ENCODE results near the gene TFEB.

Gene TFEB

DNA sequence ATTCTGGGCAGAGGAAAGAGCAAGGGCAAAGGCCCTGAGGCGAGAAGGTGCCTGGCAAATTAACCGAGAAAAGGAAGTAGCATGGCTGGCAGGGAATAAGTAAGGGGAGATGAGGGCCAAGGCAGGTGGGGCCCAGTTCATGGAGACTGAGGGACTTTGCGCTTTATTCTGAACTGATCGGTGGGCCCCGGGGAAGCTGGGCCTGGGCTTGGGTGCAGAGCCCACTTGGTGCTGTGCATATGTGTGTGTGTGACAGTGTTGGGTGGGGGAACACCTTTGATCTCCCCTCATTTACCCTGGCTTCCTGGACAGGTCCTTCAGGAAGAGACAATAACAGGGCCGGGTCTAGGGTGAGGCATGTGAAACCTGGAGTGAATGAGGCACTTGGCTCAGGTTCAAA lies 100.0 kb downstream of the TFEB start:
- no peak for DNase-seq

DNA sequence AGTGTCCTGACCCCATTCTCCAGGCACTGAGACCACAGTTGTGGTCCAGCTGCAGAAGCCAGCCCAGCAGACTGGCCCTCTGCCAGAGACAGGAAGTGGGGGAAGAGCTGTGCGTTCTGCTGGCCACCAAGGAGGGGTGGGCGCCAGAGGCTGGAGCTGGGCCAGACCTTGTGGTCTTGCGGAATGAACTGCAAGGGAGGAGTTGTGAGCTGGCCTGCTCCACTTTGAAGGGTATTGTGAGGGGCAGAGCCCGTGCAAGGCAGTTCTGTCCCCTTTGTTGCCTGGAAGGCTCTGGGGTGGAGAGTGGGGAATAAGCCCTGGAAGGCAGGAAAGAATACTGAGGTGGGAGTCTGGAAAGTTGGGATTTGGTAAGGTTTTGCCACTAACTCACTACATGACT lies 100.8 kb downstream of the TFEB start:
- no peak for DNase-seq

Data from T-helper 9 cell (primary cell).